ENCODE data around the gene PAK5. TPM values are rescaled to one million over a fixed set of nuclear protein-coding genes. Genes with fewer than 3 reads are reported as not detected.
A peak's percentile ranks its signal among the peaks of the same experiment; 100 is the strongest.

Gene PAK5
- total and polyA plus RNA-seq, 8 donors: 1.0 to 2.0 (median 1.5) TPM

DNA sequence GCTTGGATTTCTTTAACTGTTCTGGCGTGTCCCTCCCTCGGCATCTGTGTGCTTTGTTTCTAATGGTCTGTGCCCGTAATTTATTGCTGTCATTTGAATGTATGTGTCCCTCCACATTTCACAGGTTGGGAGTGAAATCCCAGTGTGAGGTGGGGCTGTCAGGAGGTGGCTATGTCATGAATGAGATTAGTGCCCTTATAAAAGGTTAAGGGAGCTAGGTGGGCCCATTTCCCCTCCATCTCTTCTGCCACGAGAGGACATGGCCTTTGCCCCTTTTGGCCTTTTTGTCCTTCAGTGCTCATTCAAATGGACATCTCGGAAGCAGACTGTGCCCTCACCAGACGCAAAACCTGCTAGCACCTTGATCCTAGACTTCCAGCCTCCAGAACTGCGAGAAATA lies 228.2 kb downstream of the PAK5 start:
- H3K36me3 ChIP-seq: no peaks in the 10 kb centered on the region
- 70% methylated on average over 7 of the region's 7 CpGs for WGBS, 2 donors
- H3K4me3 ChIP-seq: no peak overlapping the region
- H3K4me1 ChIP-seq: no peaks in the 10 kb centered on the region
- no peaks in the 10 kb centered on the region for H3K27me3 ChIP-seq
- no peaks in the 10 kb centered on the region for H3K9me3 ChIP-seq
- ATAC-seq (no peak), FAIRE-seq (no peak), DNase-seq (no peak)
- no peak for TF ChIP-seq CTCF (IDR thresholded peaks at IDR 0.05)
- H3K27ac ChIP-seq: no peak overlapping the region
- intact Hi-C loops (cut with DNase I): loop anchor here in 2 of 3 donors (5.0 to 10.0 kb wide), 2 partner anchors 198 to 484 kb away; no protein-coding TSS in a partner anchor

DNA sequence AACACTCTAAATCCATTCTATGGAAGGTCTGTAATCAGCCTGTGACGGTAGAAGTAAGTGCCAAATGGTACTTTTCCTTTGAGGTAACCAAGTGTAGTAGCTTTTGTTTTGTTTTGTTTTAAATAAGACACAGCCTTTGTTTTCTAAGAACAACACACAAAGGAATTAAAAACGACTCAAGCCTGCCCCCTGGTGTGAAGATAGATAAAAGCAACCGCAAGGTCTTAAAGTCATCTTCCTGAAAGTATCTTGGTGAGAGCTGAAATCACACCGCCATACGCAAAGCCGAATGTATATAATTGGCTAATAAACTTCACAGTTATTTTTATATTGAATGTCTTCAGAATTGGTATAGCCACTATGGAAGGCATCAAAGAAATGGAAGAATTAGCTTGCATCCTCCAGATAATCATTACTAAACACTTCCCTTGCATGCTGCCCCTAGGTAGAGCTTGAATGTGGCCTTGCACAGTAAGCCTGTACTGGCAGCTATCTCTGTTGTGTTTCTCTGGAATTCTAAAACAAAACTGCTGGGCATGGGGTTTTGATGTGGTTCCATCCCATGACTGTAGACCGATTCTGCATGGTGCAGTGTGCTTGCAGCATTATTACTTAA lies 228.9 kb downstream of the PAK5 start:
- no peaks in the 10 kb centered on the region for H3K27me3 ChIP-seq
- no peak overlapping the region for H3K4me3 ChIP-seq
- no peak overlapping the region for H3K27ac ChIP-seq
- ATAC-seq (peak; percentile 55 to 88 (median 76)), DNase-seq (peak in 3 of 6 donors; percentile 27 to 77 (median 43)), FAIRE-seq (peak; percentile 83)
- 17 to 23% methylated on average over 7 of the region's 7 CpGs for WGBS, 2 donors
- intact Hi-C loops (cut with DNase I): loop anchor here (5.0 to 10.0 kb wide), 3 partner anchors 195 to 485 kb away; no protein-coding TSS in a partner anchor
- no peaks in the 10 kb centered on the region for H3K9me3 ChIP-seq
- H3K4me1 ChIP-seq: no peaks in the 10 kb centered on the region
- peak; percentile 45 to 69 (median 62) for TF ChIP-seq CTCF (IDR thresholded peaks at IDR 0.05)
- no peaks in the 10 kb centered on the region for H3K36me3 ChIP-seq

DNA sequence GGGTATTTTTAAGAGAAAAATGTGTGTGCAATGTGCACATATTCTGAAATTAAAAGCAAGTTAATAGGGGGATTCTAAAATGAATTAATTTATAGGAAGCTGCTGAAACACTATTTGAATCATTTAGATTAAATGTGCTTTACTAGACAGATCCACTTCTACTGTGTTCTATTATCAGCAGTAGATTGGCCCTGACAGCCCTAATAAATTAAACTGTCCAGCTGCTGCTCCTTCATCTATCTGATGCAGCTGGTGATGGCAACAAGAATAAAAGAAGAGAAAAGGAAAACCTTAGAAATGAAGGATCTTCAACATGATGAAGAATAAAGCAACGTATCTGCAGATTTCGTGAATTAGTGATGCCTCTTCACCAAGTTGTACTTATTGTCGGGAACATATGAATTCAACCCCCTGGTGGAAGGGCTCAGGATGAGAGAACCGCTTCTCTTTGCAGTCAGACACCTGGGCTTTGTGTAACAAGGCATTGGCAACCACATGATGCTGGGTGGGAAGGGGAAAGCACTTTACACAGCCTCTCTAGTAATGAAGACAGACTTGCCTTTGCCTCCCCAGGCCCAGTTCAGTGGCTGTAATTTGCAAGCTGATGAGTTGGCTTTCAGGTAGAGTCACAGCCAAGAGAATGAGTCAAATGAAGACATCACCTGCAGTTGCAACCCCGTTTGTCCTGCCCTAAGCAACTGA lies 230.1 kb downstream of the PAK5 start:
- ATAC-seq: no peak
- 77 to 85% methylated on average over 5 of the region's 5 CpGs for WGBS, 2 donors

DNA sequence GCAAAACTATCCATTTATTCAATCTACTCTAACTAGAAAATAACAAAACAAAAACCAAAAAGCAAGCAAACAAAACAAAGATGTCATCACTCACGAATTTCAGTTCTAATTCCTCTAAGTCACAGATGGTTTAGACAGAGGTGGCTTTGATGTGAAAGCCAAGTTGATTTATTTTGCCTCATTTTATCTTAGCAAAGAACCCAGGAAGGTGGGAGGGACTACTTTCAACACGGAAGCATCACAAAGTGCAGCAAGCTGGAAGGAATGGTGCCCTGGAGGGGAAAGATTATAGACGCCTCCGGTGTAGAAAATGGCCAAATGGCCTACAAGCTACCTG lies 236.1 kb downstream of the PAK5 start:
- no peak for FAIRE-seq
- H3K9me3 ChIP-seq: no peaks in the 10 kb centered on the region
- H3K27me3 ChIP-seq: no peaks in the 10 kb centered on the region
- ATAC-seq: no peak
- no peaks in the 10 kb centered on the region for H3K4me1 ChIP-seq
- no peak overlapping the region for H3K4me3 ChIP-seq
- H3K36me3 ChIP-seq: no peaks in the 10 kb centered on the region
- WGBS, 2 donors: 70 to 74% methylated on average over 4 of the region's 4 CpGs
- H3K27ac ChIP-seq: no peak overlapping the region
- TF ChIP-seq CTCF (IDR thresholded peaks at IDR 0.05): no peak
- intact Hi-C loops (cut with DNase I): loop anchor here in 1 of 3 donors (10.0 kb wide), 1 partner anchor 188 kb away; no protein-coding TSS in a partner anchor
- DNase-seq: no peak

More for the DNA sequence above, 230.1 kb downstream of the PAK5 start:
- DNase-seq (no peak), FAIRE-seq (no peak)
- no peaks in the 10 kb centered on the region for H3K4me1 ChIP-seq
- no peak overlapping the region for H3K4me3 ChIP-seq
- intact Hi-C loops (cut with DNase I): loop anchor here in 2 of 3 donors (5.0 to 10.0 kb wide), 2 partner anchors 194 to 196 kb away; no protein-coding TSS in a partner anchor
- H3K27me3 ChIP-seq: no peaks in the 10 kb centered on the region
- no peak for TF ChIP-seq CTCF (IDR thresholded peaks at IDR 0.05)
- H3K9me3 ChIP-seq: no peaks in the 10 kb centered on the region
- no peaks in the 10 kb centered on the region for H3K36me3 ChIP-seq
- H3K27ac ChIP-seq: no peak overlapping the region

DNA sequence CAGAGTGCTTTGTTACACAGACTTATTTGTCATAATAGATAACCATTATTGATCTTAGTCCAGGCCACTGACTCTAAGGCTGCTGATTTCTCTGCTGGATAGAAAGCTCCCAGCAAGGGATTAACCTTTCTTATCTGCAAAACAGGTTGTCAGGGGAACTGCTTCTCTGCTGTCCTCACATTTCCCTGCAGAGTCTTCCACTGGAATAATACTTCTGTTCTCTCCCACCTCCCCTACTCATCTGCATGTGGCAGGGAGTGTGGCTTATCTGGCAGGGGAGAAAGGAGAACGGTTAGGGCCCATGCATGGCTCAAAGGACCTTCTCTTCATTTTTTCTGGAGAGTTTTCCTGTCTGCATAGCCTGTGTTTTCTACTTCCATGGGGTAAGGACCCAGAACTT lies 238.3 kb downstream of the PAK5 start:
- no peaks in the 10 kb centered on the region for H3K27me3 ChIP-seq
- H3K9me3 ChIP-seq: no peaks in the 10 kb centered on the region
- H3K27ac ChIP-seq: no peak overlapping the region
- no peak for TF ChIP-seq CTCF (IDR thresholded peaks at IDR 0.05)
- no peaks in the 10 kb centered on the region for H3K4me1 ChIP-seq
- H3K36me3 ChIP-seq: no peaks in the 10 kb centered on the region
- ATAC-seq (peak in 3 of 4 donors; percentile 14 to 43 (median 17)), DNase-seq (no peak), FAIRE-seq (no peak)
- no peak overlapping the region for H3K4me3 ChIP-seq
- 25 to 33% methylated on average over 1 of the region's 1 CpG for WGBS, 2 donors
- intact Hi-C loops (cut with DNase I): loop anchor here in 1 of 3 donors (10.0 kb wide), 1 partner anchor 186 kb away; no protein-coding TSS in a partner anchor
